ENCODE results near the gene POPDC3.

DNA sequence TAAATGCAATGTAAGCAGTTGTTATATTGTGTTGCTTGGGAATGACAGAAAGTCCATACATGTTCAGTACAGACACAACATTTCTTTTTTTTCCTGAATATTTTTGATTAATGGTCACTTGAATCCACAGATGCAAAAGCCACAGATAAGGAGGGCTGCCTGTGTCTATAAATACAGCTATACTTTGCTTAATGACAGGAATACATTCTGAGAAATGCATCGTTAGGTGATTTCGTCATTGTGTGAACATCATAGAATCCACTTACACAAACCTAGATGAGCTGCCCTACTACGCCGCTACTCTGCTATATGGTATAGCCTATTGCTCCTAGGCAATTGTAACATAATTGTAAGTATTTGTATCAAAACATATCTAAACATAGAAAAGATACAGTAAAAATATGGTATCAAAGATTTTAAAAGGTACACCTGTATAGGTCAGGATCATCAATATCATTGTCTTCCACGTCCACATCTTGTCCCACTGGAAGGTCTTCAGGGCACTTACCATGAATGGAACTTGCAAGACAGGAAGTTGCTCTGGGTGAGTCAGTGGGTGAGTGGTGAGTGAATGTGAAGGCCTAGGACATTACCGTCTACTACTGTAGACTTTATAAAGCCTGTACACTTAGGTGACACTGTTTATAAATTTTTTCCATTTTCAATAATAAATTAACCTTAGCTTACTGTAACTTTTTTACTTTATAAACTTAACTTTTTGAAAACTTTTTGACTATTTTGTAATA is 27.9 kb upstream of the POPDC3 start:
- TF ChIP-seq, protein P1, sequence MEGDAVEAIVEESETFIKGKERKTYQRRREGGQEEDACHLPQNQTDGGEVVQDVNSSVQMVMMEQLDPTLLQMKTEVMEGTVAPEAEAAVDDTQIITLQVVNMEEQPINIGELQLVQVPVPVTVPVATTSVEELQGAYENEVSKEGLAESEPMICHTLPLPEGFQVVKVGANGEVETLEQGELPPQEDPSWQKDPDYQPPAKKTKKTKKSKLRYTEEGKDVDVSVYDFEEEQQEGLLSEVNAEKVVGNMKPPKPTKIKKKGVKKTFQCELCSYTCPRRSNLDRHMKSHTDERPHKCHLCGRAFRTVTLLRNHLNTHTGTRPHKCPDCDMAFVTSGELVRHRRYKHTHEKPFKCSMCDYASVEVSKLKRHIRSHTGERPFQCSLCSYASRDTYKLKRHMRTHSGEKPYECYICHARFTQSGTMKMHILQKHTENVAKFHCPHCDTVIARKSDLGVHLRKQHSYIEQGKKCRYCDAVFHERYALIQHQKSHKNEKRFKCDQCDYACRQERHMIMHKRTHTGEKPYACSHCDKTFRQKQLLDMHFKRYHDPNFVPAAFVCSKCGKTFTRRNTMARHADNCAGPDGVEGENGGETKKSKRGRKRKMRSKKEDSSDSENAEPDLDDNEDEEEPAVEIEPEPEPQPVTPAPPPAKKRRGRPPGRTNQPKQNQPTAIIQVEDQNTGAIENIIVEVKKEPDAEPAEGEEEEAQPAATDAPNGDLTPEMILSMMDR (IDR thresholded peaks at IDR 0.05), result no peak
- no peak for TF ChIP-seq POLR2A (IDR thresholded peaks at IDR 0.05)

Measured in body of pancreas (tissue), 4 donors.